HG03175 (cell line): ENCODE results near the gene SFXN5.

Source experiments
- ATAC-seq: cut with Tn5 transposase; IDR thresholded peaks from one replicate; pipeline ENCODE4 v1.9.1; 2021; ENCODE audit warnings: mild to moderate bottlenecking, moderate library complexity; ENCODE audit not compliant: unreplicated experiment

SFXN5 gene

DNA sequence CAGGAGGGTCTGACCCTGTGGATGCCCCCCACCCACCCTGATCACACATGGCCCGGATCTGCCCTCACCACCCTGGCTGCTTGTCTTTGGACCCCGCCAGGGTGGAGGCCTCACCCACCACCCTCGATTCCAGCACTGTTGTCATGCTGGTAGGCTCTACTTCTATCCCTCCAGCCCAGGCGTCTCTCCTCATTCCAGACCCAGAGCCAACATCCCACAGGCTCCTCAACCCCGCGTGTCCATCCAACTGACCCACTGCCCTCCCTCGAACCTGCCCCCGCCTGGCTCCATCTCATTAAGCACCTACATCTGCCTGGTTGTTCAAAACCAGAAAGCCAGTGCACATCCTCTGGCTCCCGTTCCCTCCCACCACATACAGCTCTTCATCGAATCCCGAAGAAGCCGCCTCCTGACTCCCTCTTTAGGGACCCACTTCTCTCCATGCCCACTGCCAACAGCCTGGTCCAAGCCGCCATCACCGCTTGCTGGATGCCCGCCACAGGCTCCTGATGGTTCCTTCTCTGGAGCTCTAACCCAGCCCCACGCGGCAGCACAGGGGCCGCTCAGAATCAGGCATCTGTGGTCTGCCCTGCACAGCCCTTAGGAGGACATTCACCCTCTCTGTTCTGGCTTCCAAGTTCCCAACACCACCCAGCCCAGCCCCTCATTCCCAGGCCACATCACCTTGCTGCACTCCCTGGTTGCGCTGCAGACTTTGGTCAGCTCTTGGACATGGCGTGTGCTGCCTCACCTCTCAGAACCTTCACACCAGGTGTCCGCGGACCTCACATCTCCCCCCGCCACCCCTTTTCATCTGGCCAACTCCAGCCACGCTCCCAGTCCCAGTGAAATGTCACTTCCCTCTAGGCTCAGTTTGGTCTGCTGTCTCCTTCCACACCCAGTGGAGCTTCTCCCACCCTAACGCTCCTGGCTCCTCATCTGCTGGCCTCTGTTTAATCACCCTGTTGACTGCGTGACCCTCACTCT is 111.2 kb downstream of the SFXN5 start:
- ATAC-seq, result no peak

DNA sequence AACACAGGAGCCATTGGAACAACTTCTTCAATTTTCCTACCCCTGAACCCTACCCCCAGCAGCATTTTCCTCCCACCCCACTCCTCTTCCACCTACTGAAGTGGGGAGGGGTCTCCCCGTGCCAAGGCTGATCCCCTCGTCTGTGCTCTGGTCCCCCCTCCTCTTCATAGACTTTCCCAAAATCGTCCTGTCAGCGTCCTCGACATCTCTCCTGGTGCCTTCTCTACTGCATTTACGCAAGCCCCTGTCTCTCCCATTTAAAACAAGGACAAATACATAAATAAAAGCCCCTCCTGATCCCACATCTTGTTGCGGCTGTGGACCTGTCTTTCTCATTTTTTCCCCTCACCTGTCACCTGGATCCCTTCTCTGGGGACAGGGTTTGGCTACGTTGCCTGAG is 112.0 kb downstream of the SFXN5 start:
- ATAC-seq, result no peak

DNA sequence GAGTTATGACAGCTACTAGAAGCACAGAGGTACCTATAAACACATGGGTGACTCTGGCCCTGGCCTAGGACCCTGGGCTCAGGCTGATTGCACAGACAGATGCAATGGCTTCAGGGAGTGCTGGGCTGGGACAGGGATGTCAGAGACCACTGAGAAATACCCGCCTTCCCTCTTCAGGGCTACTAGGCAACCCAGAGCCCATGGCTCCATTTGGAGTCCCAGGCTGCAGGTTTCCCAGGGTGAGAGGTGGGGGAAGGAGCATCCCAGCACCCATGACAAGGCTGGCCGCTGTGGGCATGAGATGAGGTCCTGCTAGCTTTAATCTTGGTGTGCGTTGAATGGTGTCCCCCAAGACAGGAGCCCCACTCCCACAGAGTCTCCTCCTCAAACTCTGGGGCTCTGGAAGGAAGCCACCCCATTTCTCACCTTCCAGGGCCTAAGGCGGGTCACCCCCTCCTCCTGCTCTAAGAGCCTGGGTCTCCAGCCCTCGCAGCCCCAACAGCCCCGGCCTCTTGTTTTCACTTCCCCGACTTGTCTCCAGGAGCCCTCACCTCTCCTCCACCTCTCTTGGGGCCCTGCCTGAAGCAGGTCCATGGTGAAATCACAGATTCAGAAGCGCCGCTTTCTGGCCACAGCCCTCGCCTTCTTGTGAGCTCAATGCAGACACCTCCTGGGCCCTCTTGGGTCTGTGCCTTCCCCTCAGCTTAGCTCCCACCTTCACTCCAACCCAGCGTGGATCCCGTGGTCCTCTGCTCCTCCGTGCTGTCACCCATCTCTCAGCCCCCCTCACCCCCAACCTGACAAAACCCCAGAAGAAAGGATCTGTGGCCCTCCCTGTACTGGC is 112.7 kb downstream of the SFXN5 start:
- no peak for ATAC-seq

DNA sequence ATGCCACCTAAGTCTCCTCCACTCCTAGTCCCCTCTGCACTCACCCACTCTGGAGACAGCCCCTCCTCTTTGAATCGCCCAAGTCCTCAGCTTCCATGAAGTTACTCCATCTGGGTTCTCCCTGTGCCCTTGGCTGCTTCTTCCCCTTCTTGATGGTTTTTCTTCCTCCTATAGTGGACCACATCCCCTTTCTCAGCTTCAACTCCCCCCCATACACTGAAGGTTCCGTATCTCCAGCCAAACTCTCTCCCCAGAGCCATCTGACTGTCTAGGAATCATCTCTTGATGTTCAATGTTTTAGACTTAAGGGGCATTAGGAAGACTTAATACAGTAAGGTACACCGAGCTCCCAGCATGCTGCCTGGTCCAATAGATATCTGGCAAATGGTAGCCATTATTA is 114.6 kb downstream of the SFXN5 start:
- no peak for ATAC-seq

DNA sequence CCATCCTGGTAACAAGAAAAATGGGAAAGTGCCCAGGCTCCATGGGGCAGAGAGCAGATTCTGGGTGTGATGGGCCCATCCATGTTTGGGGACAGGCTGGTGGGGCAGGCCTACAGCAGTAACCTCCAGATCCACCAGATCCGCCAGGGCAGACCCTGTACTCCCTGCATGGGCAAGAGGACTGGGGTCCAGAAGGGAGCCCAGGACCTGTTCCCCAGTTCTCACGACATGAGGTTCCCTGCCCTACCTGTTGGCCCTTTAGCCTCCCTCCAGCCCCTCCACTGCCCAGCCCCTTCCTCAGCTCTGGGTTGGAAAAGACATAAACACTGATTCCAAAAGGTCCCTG is 115.5 kb downstream of the SFXN5 start:
- no peak for ATAC-seq

DNA sequence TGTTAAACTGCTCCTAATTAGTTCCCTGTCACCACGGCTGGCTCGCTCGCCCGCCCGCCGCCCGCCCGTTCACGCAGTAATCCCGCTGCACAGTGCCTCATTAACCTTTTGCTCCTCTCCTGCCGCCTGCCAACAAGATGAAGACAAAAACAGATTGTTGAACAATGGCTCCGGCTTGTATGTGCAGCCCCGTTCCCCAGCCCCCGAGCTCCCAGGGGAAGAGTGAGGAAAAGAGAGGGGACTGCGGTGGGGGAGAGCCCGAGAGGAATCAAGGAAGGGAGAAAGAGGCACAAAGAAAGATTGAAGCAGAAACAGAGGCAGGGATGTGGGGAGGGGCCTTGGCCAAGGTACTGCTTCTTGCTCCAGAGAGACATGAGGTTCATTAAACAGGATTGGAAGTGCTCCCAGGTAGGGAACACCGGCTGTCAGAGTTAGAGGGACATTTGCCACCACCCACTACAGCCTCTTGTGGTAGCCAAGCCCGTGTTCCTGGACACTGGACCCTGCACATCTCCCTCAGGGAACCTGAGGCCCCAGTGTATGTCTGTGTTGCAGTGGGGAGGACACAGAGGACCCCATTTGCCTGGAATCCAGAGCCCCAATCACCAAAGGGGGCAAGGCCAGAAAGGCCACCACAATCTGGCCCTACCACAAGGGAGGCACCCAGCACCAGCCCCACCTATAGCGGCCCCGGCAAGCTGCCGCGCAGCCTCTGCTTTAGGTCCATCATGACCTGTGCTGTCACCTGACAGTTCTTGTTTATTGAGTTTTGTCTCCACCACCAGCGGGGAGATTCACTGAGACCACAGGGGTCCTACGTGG is 116.1 kb downstream of the SFXN5 start:
- no peak for ATAC-seq

DNA sequence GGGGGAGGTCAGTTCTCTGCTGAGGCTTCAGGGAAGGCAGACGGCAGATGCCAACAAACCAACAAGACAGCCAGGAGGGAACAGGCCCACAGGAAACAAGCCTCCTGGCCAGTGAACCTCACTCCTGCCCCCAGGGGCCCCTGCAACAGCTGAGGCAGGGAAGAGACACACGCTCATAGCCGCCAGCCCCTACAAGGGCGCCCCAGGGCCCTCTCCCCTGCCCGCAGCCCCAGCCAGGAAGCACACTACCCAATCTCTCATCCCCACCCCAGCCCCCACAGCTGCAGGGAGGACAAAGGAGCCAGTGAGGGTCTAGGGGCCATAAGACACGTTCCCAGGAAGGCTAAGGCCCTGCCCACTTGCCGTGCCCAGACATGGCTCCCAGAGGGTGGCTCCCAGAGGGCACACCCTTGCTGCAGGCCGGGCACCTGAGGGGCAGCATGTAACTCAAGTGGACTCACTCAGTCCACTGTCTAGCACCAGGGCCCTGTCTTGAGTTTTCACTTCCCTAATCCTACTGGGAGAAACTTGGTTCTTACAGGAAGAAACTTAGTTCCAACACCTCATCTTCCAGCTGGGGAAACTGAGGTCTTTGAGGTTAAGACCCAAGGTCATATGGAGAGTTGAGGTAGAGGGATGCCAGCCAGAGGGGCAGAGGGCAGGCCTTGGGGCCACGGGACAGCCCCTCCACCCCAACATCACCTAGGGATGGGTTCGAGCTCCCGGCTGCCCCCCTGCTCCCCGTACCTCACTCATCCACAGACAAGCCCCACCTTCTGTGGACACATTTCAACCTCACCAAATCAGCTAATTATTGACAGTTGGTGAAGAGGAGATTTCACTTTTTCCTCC is 116.9 kb downstream of the SFXN5 start:
- ATAC-seq, result no peak

DNA sequence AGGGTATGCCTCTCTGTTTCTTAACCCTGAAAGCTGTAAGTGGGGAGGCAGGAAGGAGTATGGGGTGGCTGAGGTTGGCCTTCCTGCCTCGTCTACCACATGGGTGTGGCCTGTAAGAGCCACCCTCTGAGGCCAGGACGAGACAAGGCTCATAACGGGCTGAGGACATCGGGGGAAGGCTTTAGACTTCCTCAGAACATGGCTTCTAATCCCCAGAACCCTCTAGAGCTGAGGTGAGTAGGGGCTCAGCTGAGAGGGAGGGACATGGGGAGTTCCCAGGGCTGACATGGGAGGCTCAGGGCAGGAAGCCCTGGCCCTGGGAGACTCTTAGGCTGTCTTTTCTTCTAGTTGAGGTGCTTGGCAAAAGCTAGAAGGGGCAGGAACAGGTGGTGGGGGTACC is 117.5 kb downstream of the SFXN5 start:
- ATAC-seq, result no peak

DNA sequence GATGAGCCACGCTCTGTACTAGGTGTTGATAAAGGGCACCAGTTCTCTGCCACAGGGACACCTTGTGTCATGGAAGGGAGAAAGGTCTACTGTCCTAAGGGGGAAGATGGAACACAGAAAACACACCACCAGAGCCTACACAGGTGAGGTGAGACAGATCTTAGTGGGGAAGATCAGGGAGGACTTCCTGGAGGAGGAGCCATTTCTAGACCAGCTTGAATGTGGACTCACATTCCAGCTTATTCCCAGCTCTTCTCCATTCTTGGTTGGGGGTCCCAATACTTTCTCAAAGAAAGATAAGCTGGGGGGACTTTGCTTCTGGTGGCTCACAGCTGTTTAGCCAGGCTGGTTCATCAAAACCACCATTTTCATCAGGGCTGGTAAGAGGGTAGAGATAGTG is 118.0 kb downstream of the SFXN5 start:
- ATAC-seq, result no peak

DNA sequence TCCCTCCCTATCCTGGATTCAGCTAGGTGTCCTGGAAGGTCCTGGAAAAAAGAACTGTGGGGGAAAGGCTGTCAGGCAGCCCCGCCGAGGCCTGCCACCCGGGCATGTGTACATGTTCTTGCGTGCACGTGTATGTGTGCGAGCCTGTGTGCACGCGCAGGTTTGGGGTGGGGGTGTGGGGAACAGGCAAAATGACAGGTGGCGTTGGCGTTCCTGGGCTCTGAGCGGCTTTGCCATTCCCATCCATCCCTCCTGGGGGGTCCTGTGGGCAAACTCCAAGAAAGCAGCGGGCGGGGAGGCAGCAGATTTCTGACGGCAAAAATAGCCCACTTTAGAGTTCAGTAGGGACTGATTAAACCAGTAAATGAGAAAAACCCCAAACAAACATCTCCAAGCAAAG is 118.6 kb downstream of the SFXN5 start:
- ATAC-seq, result no peak

DNA sequence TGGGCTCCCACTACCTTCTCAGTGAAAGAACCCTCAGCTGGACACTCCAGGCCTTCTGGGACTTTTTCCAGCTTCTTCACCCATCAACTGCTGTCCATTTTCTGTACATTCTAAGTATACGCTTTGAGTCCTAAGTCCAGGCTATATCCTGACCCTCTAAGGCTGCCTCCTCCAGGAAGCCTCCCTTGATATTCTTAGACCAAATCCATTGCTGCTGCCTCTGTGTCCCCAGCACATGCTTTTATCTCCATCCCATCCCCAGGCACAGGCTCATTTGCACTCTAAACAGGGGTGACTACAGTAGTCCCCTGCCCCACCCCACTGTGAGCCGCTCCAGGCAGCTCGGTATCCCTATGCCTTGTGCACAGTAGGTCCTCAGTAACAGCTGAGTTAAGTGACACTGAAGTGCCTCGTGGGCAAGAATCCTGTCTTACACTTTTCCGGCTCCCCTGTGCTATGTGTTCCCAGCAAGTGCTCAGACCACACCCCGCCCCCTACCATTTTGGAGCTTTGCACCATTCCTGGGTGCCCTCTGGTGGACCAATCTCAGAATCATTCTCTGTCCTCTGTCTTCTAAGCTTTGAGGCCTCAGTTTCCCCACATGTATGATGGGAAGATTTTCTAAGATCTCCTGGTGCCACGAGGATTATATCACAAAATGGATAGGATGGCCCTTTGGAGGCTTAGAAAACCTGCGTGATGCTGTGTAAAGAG is 119.2 kb downstream of the SFXN5 start:
- no peak for ATAC-seq

DNA sequence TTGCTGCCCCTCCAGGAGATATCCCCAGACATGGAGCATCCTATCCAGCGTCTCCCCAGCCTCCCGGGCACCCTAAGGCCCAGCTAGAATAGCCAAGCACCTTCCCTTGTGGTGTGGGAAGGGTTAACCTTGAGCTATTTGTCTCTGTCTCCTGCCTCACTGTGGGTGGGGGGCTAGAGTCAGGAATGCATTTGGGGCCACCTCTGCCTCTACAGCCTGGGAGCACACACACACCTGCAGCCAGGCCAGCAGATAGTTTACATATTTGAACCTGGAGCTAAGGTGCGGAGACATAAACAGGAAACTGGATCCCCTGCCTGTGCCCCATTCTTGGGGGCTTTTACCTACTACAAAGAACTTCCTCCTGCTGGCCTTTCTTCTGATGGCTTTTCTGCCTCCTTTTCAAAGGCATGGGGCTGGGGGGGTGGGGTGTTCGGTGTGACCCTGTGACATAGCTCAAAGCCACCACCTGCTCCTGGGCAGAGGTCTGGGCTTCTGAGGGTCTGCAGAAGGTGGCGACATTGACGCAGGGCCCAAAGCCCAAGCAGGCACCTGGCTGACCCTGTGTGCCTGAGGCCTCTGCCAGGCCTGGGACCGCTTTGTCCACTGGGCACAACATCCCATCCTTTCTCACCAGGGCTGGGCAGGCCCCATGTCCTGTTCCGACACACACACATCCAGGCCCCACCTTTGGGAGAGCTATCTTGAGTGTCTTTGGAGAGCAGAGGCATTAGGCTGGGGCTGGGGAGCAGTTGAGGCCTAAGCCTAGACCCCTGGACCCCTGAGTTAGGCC is 120.0 kb downstream of the SFXN5 start:
- ATAC-seq, result no peak

DNA sequence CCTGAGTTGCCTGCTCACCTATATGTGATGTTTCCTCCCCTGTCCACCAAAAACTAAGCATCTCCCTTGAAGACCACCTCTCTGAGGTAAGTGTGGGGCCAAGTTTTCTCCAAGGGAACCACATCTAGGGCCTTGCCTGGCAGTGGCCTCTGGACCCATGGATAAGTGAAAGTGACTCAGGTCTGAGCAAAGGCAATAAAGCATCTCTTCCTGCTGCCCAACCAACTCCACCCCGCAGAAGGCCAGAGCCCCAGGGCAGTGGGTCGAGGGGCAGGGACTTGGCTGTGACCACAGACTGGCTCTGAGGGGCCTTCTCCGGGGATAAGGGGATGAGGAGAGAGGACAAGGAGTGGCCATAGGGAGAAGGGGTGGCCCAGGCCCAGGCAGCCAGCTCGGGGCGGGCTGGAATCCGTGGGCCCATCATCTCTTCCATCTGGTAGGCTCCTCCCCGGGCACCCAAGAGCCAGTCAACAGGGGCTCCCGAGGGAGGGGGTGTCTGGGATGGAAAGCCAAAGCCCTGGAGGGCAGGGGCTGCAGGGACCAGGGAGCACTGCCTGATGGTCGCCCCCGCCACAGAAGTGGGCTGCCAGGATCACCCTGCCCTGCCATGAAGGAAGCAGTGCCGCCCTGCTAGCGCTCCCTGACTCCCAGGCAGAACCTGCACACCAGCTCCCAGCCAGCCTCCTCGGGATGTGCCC is 120.8 kb downstream of the SFXN5 start:
- ATAC-seq, result no peak

DNA sequence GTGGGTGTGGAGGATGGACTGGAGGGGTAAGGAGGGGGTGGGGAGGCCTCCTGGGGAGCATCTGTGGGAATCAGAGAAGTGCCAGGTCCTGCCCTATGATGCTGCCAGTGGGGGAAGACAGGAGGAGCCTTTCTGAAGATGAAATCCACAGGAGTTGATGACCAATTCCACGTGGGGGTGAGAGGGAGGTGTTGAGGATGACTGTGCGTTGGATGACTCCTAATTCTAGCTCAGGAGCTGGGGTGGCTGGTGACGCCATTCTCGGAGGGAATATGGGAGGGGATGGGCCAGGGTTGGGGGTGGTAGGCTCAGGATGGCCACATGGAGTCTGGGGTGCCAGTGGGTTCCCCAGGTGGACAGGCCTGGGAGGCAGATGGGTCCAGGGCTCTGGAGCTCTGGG is 121.9 kb downstream of the SFXN5 start:
- ATAC-seq, result no peak

DNA sequence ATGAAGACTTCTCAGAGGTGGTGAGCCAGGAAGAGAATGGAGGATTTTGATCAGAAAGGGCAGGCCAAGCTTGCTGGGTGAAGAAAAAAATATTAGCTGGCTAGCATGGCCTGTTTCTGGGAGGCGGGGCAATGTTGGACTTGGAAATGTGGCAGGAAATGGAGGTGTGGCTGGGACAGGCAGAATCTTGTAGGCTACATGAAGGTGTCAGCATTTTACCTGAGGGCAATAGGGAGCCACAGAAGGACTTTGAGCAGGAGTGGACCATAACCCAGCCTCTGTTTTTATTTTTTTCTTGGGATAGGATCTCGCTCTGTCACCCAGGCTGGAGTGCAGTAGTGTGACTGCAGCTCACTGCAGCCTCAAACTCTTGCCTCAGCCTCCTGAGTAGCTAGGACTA is 122.5 kb downstream of the SFXN5 start:
- ATAC-seq, result no peak

DNA sequence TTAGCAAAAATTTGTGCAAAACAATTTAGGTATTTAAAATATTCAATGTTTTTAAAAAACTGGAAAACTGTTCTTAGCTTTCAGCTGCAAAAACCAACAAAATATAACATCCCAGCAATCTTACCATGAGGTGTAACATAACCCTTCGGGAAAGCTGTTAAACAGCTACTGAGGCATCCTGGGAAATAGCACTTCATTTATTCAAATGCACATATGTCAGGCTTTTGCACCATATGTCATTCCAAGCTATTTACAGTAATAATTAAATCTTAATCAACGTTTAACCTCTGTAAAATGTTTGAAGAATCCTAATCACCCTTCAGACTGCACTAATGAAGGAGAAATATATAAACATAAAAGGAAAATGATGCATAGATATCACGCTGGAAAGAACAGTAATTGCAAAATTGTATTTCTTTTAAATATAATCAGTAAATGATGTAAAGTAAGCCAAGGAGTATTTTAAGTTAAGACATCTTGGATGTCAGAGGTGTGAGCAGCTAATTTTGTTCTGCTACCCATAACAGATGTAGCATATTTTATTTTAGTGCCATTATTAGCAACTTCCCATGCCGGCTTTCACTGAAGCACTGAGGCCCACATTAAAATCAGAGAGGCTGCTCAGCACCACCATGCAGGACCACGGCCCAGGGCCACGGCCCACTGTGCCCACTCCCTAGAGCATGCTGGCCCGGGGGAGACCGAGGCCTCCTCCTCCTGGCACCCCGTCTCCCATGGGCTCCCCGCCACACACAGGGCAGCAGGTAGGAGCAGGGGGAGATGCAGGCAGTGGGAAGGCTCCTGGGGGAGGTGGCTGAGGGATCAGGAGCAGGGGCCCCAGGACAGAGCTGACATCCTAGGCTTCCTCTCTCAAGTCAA is 123.3 kb downstream of the SFXN5 start:
- no peak for ATAC-seq

DNA sequence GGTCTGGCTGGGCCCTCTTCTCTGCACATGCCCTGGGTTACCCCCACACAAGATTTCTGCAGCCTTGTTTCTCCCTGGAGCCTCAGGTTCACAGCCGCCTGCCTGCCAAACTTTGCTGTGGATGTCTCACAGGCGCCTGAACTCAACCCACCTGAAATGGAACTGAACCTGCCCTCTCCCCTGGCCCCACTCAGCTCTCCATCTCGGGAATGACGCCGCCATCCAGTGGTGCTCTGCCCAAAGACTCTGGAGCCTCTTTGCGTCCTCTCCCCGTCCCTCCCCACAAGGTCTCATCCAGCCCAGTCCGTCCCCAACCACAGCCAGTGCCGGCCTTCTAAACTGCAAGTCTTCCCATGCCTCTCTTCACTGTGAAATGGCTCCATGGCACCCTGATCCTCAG is 125.0 kb downstream of the SFXN5 start:
- ATAC-seq, result no peak
